Stomach smooth muscle (tissue), 2 donors: ENCODE measurements around the gene C21orf91.

Source experiments
- H3K27ac ChIP-seq: one replicate; pipeline ENCODE4 v1.7.0; 2013; ENCODE audit warnings: mild to moderate bottlenecking, low read length, inconsistent platforms
- H3K27me3 ChIP-seq, 2 donors: one replicate each; pipeline ENCODE4 v1.7.0; 2013; ENCODE audit warnings: low read length in 2 of 2; ENCODE audit not compliant: insufficient read depth in 2 of 2, control insufficient read depth in 1 of 2
- H3K36me3 ChIP-seq, 2 donors: one replicate each; pipeline ENCODE4 v1.7.0; 2013; ENCODE audit warnings: low read length in 2 of 2; ENCODE audit not compliant: control insufficient read depth in 2 of 2, insufficient read depth in 2 of 2
- H3K4me1 ChIP-seq: one replicate; pipeline ENCODE4 v1.7.0; 2013; ENCODE audit warnings: low read length; ENCODE audit not compliant: control insufficient read depth, insufficient read depth
- H3K4me3 ChIP-seq, 2 donors: one replicate each; pipeline ENCODE4 v1.7.0; 2013; ENCODE audit warnings: low read length in 2 of 2
- H3K9ac ChIP-seq, 2 donors: one replicate each; pipeline ENCODE4 v1.7.0; 2013; ENCODE audit warnings: low read length in 2 of 2, mild to moderate bottlenecking in 1 of 2
- H3K9me3 ChIP-seq, 2 donors: one replicate each; pipeline ENCODE4 v1.7.0; 2013; ENCODE audit warnings: low read length in 2 of 2; ENCODE audit not compliant: control insufficient read depth in 2 of 2
- donor health status: healthy.
- donor health status: Pancreatic carcinoma.

The C21orf91 gene

GRCh38 chr21:17819114-17819876, at the start of gene C21orf91:
C21orf91 (minus strand) TSS chr21:17819356; CDS start chr21:17818318, 1,038 bp downstream.
- Histone ChIP-seq H3K4me1 (peaks cover 9% of the 10 kb centered on the region), H3K9ac (peak within 1 kb of the TSS; percentile 69 to 93), H3K27me3 (no peaks in the 10 kb centered on the region), H3K9me3 (no peaks in the 10 kb centered on the region), H3K36me3 (no peaks in the 10 kb centered on the region), H3K4me3 (peak within 1 kb of the TSS; percentile 72 to 85), H3K27ac (peak within 1 kb of the TSS; percentile 86)

DNA sequence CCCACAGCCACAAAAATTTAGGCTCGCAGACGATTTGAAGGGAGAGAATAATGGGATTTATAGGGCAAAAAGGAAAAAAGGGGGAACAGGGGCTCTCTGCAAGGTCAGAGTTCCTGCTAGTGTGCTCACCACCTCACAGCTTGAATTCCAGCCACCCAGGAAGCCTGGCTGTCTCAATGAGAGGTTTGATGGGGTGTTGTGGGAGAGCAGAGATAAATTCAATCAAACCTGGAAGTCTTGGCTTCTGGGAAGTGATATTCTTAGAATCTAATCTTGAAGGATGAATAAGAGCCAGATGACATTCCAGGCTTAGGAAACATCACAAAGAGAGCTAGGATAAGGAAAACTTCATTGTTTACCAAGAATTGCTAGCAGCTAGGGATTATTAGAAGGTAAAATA, 47.4 kb upstream of the C21orf91 start:
- no peaks in the 10 kb centered on the region for H3K27me3 ChIP-seq

DNA sequence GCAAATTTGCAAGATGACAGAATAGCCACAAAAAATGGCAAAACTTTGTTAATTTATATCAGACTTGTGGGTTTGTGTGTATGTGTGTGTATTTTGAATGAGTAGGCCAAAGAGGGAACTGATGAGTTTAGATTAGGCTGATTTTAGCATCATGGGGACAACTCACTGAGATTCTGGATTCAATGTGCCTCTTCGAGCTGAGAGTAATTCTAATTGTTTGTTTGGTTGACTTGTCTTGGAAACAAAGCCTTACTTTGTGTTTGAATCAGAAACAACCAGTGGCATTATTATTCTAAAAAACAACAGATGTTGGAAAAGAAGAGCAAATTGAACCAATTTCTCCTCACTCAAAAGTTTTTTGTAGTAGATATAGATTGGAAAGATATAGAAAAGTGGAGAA, 40.5 kb upstream of the C21orf91 start:
- Histone ChIP-seq H3K4me1 (no peaks in the 10 kb centered on the region), H3K27me3 (no peaks in the 10 kb centered on the region), H3K9ac (no peak overlapping the region), H3K27ac (no peak overlapping the region), H3K9me3 (no peaks in the 10 kb centered on the region), H3K36me3 (no peaks in the 10 kb centered on the region), H3K4me3 (no peak overlapping the region)

More for the DNA sequence above, 47.4 kb upstream of the C21orf91 start:
- H3K36me3 ChIP-seq: no peaks in the 10 kb centered on the region
- H3K4me3 ChIP-seq: no peak overlapping the region
- H3K27ac ChIP-seq: no peak overlapping the region
- H3K4me1 ChIP-seq: no peaks in the 10 kb centered on the region
- H3K9ac ChIP-seq: no peak overlapping the region
- H3K9me3 ChIP-seq: peaks cover 0 to 2% of the 10 kb centered on the region in 2 donors

GRCh38 chr21:17858747-17859146, 39.6 kb upstream of the C21orf91 start:
- no peaks in the 10 kb centered on the region for H3K27me3 ChIP-seq
- H3K9ac ChIP-seq: no peak overlapping the region
- no peak overlapping the region for H3K27ac ChIP-seq
- H3K4me3 ChIP-seq: no peak overlapping the region
- no peaks in the 10 kb centered on the region for H3K9me3 ChIP-seq
- H3K36me3 ChIP-seq: no peaks in the 10 kb centered on the region
- no peaks in the 10 kb centered on the region for H3K4me1 ChIP-seq

DNA sequence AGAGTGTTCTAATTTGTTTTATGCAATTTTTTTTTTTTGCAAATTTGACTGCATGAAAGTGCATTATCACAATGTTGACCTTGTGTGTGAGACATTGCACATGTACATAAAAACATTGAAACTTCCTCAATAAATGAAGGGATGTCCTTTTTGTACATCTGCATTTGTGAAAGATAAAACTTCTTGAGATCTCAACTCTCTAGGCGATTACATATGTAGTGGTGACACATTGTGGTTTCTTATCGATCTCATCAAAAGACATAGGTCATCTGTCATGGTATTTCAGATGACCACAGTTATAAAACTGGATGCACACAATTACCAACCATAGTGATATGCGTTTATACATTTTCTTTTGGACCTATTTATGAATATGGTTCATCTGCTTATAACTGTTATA, 35.6 kb upstream of the C21orf91 start:
- H3K9ac ChIP-seq: no peak overlapping the region
- no peaks in the 10 kb centered on the region for H3K27me3 ChIP-seq
- no peak overlapping the region for H3K27ac ChIP-seq

DNA sequence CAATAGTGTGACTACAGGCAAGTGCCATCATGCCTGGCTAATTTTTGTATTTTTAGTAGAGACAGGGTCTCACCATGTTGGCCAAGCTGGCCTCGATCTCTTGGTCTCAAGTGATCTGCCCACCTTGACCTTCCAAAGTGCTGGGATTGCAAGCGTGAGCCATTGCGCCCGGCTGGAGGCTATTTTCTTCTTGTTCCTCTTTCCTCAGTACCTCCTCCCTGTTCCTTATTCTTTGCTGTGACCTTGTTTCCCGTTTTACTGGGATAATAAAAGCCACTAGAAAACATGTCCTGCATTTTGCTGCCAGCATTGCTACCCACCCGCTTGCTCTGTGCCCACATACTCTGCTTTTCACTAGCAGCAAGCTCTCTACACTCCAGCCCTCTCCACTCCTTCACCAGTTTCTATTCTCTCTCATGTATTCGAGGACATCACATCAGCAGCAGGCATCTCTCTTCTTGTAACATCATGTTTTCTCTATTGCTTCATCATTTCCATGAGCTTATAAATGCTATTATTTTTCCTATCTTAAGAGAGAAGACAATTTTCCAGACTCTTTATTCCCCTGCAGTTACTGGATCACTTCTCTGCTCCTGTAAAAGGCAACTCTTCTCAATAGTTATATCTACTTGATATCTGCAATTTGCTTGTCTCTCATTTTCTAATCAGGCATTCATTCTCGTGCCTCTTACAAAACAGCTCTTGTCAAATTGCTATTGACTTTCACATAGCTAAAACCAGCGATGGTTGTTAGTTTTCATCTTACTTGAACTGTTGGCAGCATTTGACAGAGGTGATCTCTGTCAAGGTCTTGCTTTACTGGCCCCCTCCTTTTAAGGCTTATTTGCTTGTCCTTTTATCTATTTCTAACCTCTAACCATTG, 34.5 kb upstream of the C21orf91 start:
- Histone ChIP-seq H3K4me1 (no peaks in the 10 kb centered on the region), H3K9me3 (no peaks in the 10 kb centered on the region), H3K4me3 (no peak overlapping the region), H3K27ac (no peak overlapping the region), H3K9ac (no peak overlapping the region), H3K27me3 (no peaks in the 10 kb centered on the region), H3K36me3 (no peaks in the 10 kb centered on the region)

More for the DNA sequence above, 35.6 kb upstream of the C21orf91 start:
- H3K9me3 ChIP-seq: no peaks in the 10 kb centered on the region
- no peaks in the 10 kb centered on the region for H3K4me1 ChIP-seq
- H3K36me3 ChIP-seq: no peaks in the 10 kb centered on the region
- H3K4me3 ChIP-seq: no peak overlapping the region

DNA sequence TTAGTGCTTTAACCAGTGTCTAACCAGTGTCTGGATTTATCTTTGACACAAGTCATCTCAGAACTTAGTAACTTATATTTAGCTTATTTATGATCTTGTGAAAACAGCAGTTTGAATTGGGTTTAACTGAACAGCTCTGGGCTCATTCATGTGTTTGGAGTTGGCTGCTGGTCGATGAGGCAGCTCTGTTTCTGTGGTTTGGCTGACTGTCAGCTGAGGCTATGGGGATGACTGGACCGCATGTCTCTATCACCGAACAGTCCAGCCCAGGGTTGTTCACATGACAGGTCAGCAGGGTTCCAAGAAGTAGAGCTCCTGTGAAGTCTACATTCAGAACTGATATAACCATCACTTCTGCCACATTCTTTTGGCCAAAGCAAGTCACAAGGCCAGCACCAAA, 29.1 kb upstream of the C21orf91 start:
- no peak overlapping the region for H3K4me3 ChIP-seq
- no peaks in the 10 kb centered on the region for H3K4me1 ChIP-seq
- H3K27ac ChIP-seq: no peak overlapping the region
- H3K27me3 ChIP-seq: no peaks in the 10 kb centered on the region
- H3K9ac ChIP-seq: no peak overlapping the region
- no peaks in the 10 kb centered on the region for H3K9me3 ChIP-seq
- H3K36me3 ChIP-seq: no peaks in the 10 kb centered on the region

- H3K27ac ChIP-seq: no peak overlapping the region
- no peaks in the 10 kb centered on the region for H3K27me3 ChIP-seq
- H3K4me1 ChIP-seq: no peaks in the 10 kb centered on the region
- no peaks in the 10 kb centered on the region for H3K9me3 ChIP-seq
- H3K4me3 ChIP-seq: no peak overlapping the region
- H3K9ac ChIP-seq: no peak overlapping the region
- H3K36me3 ChIP-seq: no peaks in the 10 kb centered on the region
These were observed 21.9 kb upstream of the C21orf91 start for GRCh38 chr21:17841103-17841502.

- Histone ChIP-seq H3K27me3 (no peaks in the 10 kb centered on the region), H3K27ac (no peak overlapping the region), H3K9ac (no peak overlapping the region), H3K4me3 (no peak overlapping the region), H3K9me3 (no peaks in the 10 kb centered on the region), H3K4me1 (no peaks in the 10 kb centered on the region), H3K36me3 (no peaks in the 10 kb centered on the region)
These were observed 15.6 kb upstream of the C21orf91 start for GRCh38 chr21:17834639-17835354.

DNA sequence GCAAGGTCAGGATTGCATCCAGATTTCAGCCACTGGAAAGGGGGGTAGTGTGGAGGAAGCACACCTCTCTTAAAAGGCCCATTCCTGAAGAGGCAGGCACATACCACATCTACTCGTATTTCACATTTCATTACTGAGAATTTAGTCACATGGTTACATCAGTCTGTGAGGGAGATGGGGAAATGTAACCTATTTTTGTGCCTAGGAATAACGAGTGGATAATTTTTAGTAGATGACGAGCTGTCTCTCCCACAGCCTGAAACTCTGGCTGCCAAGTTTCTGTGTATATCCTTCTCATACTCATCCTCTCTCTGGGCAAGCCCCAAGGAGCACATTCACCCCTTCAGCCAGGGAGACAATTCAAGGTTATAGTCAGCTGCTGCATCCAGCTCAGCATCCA, 10.3 kb upstream of the C21orf91 start:
- Histone ChIP-seq H3K9ac (no peak overlapping the region), H3K27me3 (no peaks in the 10 kb centered on the region), H3K27ac (no peak overlapping the region), H3K9me3 (no peaks in the 10 kb centered on the region), H3K4me1 (no peaks in the 10 kb centered on the region), H3K36me3 (no peaks in the 10 kb centered on the region), H3K4me3 (no peak overlapping the region)
